ENCODE results near the gene NHLRC3. TPM values are rescaled to one million over a fixed set of nuclear protein-coding genes. Genes with fewer than 3 reads are reported as not detected.

Gene NHLRC3
- total and polyA plus RNA-seq, 4 donors = 9.0 to 60.3 (median 18.1) TPM

DNA sequence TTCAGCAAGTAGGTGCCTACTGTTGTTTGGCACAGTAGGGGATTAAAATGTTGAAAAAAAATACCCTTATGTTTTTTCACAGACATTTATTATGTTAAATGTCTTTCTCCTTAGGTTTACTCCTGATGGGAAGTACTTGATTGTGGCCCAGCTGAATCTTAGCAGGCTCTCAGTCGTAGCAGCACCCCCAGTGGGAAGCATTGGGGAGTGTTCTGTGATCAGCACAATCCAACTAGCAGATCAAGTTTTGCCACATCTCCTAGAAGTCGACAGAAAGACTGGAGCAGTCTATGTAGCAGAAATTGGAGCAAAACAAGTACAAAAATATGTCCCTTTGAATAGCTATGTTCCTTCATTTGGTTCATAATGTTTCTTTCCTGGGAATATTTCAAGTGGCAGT, 9.3 kb downstream of the NHLRC3 start:
- 39 to 62% methylated on average over 2 of the region's 2 CpGs for WGBS, 2 donors

DNA sequence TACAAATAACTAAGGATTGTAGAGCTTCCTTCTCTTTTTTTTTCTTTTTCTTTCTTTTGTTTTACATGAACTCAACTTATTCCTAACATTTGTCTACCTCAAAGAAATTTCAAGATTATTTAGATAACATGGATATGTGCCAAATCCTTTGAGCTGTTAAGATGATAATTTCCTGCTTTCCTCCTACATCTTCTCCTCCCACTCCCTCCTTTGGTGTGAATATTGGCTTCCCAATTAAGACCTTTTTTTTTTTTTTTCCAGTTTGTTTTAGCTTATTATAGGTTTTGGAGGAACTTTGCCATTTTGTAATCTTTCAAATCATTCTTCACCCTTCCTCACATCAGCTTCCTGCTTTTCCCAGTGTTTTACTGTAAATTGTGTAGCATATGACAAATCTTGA, 10.6 kb downstream of the NHLRC3 start:
- H3K36me3 ChIP-seq (ENCODE audit: control insufficient read depth in 4 of 4, insufficient read depth in 4 of 4, low read length in 4 of 4) = peaks cover 7 to 11% (median 9%) of the 10 kb centered on the region in 4 donors
- no peaks in the 10 kb centered on the region for H3K9me3 ChIP-seq (ENCODE audit: control insufficient read depth in 4 of 4, insufficient read depth in 3 of 4, low read length in 3 of 4)
- TF ChIP-seq, protein P1, sequence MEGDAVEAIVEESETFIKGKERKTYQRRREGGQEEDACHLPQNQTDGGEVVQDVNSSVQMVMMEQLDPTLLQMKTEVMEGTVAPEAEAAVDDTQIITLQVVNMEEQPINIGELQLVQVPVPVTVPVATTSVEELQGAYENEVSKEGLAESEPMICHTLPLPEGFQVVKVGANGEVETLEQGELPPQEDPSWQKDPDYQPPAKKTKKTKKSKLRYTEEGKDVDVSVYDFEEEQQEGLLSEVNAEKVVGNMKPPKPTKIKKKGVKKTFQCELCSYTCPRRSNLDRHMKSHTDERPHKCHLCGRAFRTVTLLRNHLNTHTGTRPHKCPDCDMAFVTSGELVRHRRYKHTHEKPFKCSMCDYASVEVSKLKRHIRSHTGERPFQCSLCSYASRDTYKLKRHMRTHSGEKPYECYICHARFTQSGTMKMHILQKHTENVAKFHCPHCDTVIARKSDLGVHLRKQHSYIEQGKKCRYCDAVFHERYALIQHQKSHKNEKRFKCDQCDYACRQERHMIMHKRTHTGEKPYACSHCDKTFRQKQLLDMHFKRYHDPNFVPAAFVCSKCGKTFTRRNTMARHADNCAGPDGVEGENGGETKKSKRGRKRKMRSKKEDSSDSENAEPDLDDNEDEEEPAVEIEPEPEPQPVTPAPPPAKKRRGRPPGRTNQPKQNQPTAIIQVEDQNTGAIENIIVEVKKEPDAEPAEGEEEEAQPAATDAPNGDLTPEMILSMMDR (IDR thresholded peaks at IDR 0.05; ENCODE audit: control extremely low read depth, extremely low read depth) = no peak
- no peak overlapping the region for H3K4me3 ChIP-seq
- no peaks in the 10 kb centered on the region for H3K27me3 ChIP-seq (ENCODE audit: control insufficient read depth in 3 of 3, insufficient read depth in 3 of 3, low read length in 2 of 3)
- DNase-seq (no peak), ATAC-seq (ENCODE audit: insufficient read depth, low FRiP score) (no peak)
- no peak overlapping the region for H3K27ac ChIP-seq (ENCODE audit: low read depth in 1 of 2, low read length in 1 of 2)
- no peak overlapping the region for H3K9ac ChIP-seq (ENCODE audit: insufficient read depth in 1 of 2, low read length in 2 of 2)
- peaks cover 0 to 10% (median 0%) of the 10 kb centered on the region in 5 donors for H3K4me1 ChIP-seq (ENCODE audit: control insufficient read depth in 5 of 5, insufficient read depth in 5 of 5, low read length in 5 of 5)

More for the DNA sequence above, 9.3 kb downstream of the NHLRC3 start:
- Histone ChIP-seq H3K9me3 (ENCODE audit: control insufficient read depth in 4 of 4, insufficient read depth in 3 of 4, low read length in 3 of 4) (no peaks in the 10 kb centered on the region), H3K27ac (ENCODE audit: low read depth in 1 of 2, low read length in 1 of 2) (no peak overlapping the region), H3K36me3 (ENCODE audit: control insufficient read depth in 4 of 4, insufficient read depth in 4 of 4, low read length in 4 of 4) (peaks cover 3 to 7% (median 4%) of the 10 kb centered on the region in 4 donors), H3K9ac (ENCODE audit: insufficient read depth in 1 of 2, low read length in 2 of 2) (no peak overlapping the region), H3K27me3 (ENCODE audit: control insufficient read depth in 3 of 3, insufficient read depth in 3 of 3, low read length in 2 of 3) (no peaks in the 10 kb centered on the region), H3K4me1 (ENCODE audit: control insufficient read depth in 5 of 5, insufficient read depth in 5 of 5, low read length in 5 of 5) (peaks cover 0 to 10% (median 0%) of the 10 kb centered on the region in 5 donors), H3K4me3 (no peak overlapping the region)
- DNase-seq (peak; percentile 31 to 72 (median 44)), ATAC-seq (ENCODE audit: insufficient read depth, low FRiP score) (no peak)
- TF ChIP-seq, protein P1 (IDR thresholded peaks at IDR 0.05; ENCODE audit: control extremely low read depth, extremely low read depth) = no peak

DNA sequence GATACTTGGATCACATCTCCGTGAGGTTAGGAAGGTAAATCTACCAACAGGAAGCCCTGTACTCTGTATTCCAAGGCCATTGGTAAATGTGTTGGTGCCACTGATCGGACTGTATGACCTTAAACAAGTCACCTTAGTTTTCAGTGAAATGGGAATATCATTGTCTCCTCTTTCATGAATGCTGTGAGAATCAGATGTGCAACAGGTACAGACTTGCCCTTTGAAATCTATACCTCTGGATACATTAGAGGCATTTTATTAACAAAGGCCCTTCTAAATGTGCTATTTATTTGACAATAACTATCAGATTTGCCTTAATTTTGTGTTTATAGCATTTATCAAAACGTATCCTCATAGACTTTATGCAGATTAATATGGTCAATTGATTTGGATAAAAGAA, 11.0 kb downstream of the NHLRC3 start:
- H3K4me3 ChIP-seq = no peak overlapping the region
- H3K9me3 ChIP-seq (ENCODE audit: control insufficient read depth in 4 of 4, insufficient read depth in 3 of 4, low read length in 3 of 4) = no peaks in the 10 kb centered on the region
- peaks cover 0 to 10% (median 0%) of the 10 kb centered on the region in 5 donors for H3K4me1 ChIP-seq (ENCODE audit: control insufficient read depth in 5 of 5, insufficient read depth in 5 of 5, low read length in 5 of 5)
- peaks cover 6 to 7% (median 7%) of the 10 kb centered on the region in 4 donors for H3K36me3 ChIP-seq (ENCODE audit: control insufficient read depth in 4 of 4, insufficient read depth in 4 of 4, low read length in 4 of 4)
- 89 to 92% methylated on average over 3 of the region's 3 CpGs for WGBS, 2 donors
- no peaks in the 10 kb centered on the region for H3K27me3 ChIP-seq (ENCODE audit: control insufficient read depth in 3 of 3, insufficient read depth in 3 of 3, low read length in 2 of 3)
- no peak overlapping the region for H3K9ac ChIP-seq (ENCODE audit: insufficient read depth in 1 of 2, low read length in 2 of 2)
- no peak for DNase-seq
- TF ChIP-seq, protein P1 (IDR thresholded peaks at IDR 0.05; ENCODE audit: control extremely low read depth, extremely low read depth) = no peak
- no peak overlapping the region for H3K27ac ChIP-seq (ENCODE audit: low read depth in 1 of 2, low read length in 1 of 2)
- ATAC-seq (ENCODE audit: insufficient read depth, low FRiP score) = no peak

GRCh38 chr13:39051157-39051556, 12.9 kb downstream of the NHLRC3 start:
- TF ChIP-seq, protein P1 (IDR thresholded peaks at IDR 0.05; ENCODE audit: control extremely low read depth, extremely low read depth) = no peak
- WGBS, 2 donors = 47 to 61% methylated on average over 1 of the region's 1 CpG
- Histone ChIP-seq H3K27ac (ENCODE audit: low read depth in 1 of 2, low read length in 1 of 2) (no peak overlapping the region), H3K9me3 (ENCODE audit: control insufficient read depth in 4 of 4, insufficient read depth in 3 of 4, low read length in 3 of 4) (no peaks in the 10 kb centered on the region), H3K4me3 (no peak overlapping the region), H3K27me3 (ENCODE audit: control insufficient read depth in 3 of 3, insufficient read depth in 3 of 3, low read length in 2 of 3) (no peaks in the 10 kb centered on the region), H3K36me3 (ENCODE audit: control insufficient read depth in 4 of 4, insufficient read depth in 4 of 4, low read length in 4 of 4) (peaks cover 4 to 7% (median 6%) of the 10 kb centered on the region in 4 donors), H3K9ac (ENCODE audit: insufficient read depth in 1 of 2, low read length in 2 of 2) (no peak overlapping the region), H3K4me1 (ENCODE audit: control insufficient read depth in 5 of 5, insufficient read depth in 5 of 5, low read length in 5 of 5) (peaks cover 0 to 10% (median 0%) of the 10 kb centered on the region in 5 donors)
- DNase-seq = peak in 2 of 3 donors; percentile 78 to 82
- ATAC-seq (ENCODE audit: insufficient read depth, low FRiP score) = no peak

Data from lung (tissue), 12 donors.